Kidney epithelial cell (primary cell): ENCODE data around the gene SGIP1. TPM values are rescaled to one million over a fixed set of nuclear protein-coding genes. Genes with fewer than 3 reads are reported as not detected.

Experiments used
- DNase-seq: peaks from one replicate; pipeline ENCODE4 v3.0.0-alpha.2; 2010; ENCODE audit warnings: low read depth
- H3K27me3 ChIP-seq: 2 replicates; pipeline ENCODE4 v1.6.0; 2011; ENCODE audit warnings: low read length; ENCODE audit not compliant: control insufficient read depth, insufficient read depth
- H3K36me3 ChIP-seq: 2 replicates; pipeline ENCODE4 v1.5.1; 2011; ENCODE audit warnings: low read length; ENCODE audit not compliant: control insufficient read depth, insufficient read depth
- H3K4me3 ChIP-seq: 2 replicates; pipeline ENCODE4 v1.5.1; 2011; ENCODE audit warnings: low read depth, mild to moderate bottlenecking, control low read depth, low read length
- CTCF ChIP-seq: IDR thresholded peaks from 2 replicates; pipeline ENCODE4 v1.5.1; 2011; ENCODE audit warnings: mild to moderate bottlenecking, moderate library complexity, low read length, control low read depth, inconsistent platforms; ENCODE audit not compliant: insufficient read depth, poor library complexity, severe bottlenecking
- total RNA-seq: library from RNA; depleted of rRNA; stranded (reverse); fragments of >200 nt; gene quantifications from 2 replicates; pipeline ENCODE4 v1.2.3, GENCODE V29; 2015

SGIP1 gene
- total RNA-seq, 1 donor from 2014 or later = 6.9 TPM

GRCh38 chr1:66542314-66542713, 8.4 kb downstream of the SGIP1 start:
- no peak for TF ChIP-seq CTCF
- Histone ChIP-seq H3K4me3 (no peak overlapping the region), H3K27me3 (no peaks in the 10 kb centered on the region), H3K36me3 (no peaks in the 10 kb centered on the region)
- no peak for DNase-seq

GRCh38 chr1:66542811-66543767, 9.1 kb downstream of the SGIP1 start:
- TF ChIP-seq CTCF = no peak
- no peak for DNase-seq
- Histone ChIP-seq H3K27me3 (no peaks in the 10 kb centered on the region), H3K4me3 (no peak overlapping the region), H3K36me3 (no peaks in the 10 kb centered on the region)

GRCh38 chr1:66546047-66546810, 12.3 kb downstream of the SGIP1 start:
- no peak for TF ChIP-seq CTCF
- no peaks in the 10 kb centered on the region for H3K27me3 ChIP-seq
- H3K36me3 ChIP-seq = no peaks in the 10 kb centered on the region
- no peak for DNase-seq
- H3K4me3 ChIP-seq = no peak overlapping the region

- Histone ChIP-seq H3K27me3 (no peaks in the 10 kb centered on the region), H3K36me3 (no peaks in the 10 kb centered on the region), H3K4me3 (no peak overlapping the region)
- TF ChIP-seq CTCF = no peak
- DNase-seq = no peak
Measured at GRCh38 chr1:66549017-66549416, 15.1 kb downstream of the SGIP1 start.

GRCh38 chr1:66550243-66550642, 16.3 kb downstream of the SGIP1 start:
- Histone ChIP-seq H3K36me3 (no peaks in the 10 kb centered on the region), H3K27me3 (no peaks in the 10 kb centered on the region), H3K4me3 (no peak overlapping the region)
- DNase-seq = no peak
- no peak for TF ChIP-seq CTCF
